Glomerular visceral epithelial cell (primary cell): ENCODE results near the gene TXLNB.

Experiments used
- DNase-seq: peaks from one replicate; pipeline ENCODE4 v3.0.0-alpha.2; 2016; ENCODE audit errors: extremely low spot score

The TXLNB gene

GRCh38 chr6:139271056-139271455, 20.7 kb downstream of the TXLNB start:
- peak; percentile 13 for DNase-seq

- no peak for DNase-seq
These were observed 21.5 kb downstream of the TXLNB start for GRCh38 chr6:139270249-139270648.

GRCh38 chr6:139265512-139266190, 26.1 kb downstream of the TXLNB start:
- no peak for DNase-seq

- DNase-seq = no peak
These were observed 29.1 kb downstream of the TXLNB start for GRCh38 chr6:139262519-139263300.

- no peak for DNase-seq
These were observed 33.9 kb downstream of the TXLNB start for GRCh38 chr6:139257821-139258398.

GRCh38 chr6:139257291-139257690, 34.5 kb downstream of the TXLNB start:
- no peak for DNase-seq

GRCh38 chr6:139256087-139256486, 35.7 kb downstream of the TXLNB start:
- DNase-seq = no peak

- no peak for DNase-seq
These were observed 37.6 kb downstream of the TXLNB start for GRCh38 chr6:139254196-139254595.

GRCh38 chr6:139253656-139254055, 38.1 kb downstream of the TXLNB start:
- no peak for DNase-seq

- DNase-seq = no peak
These were observed 40.0 kb downstream of the TXLNB start for GRCh38 chr6:139251691-139252390.

GRCh38 chr6:139251045-139251690, 40.6 kb downstream of the TXLNB start:
- DNase-seq = no peak

- peak; percentile 46 for DNase-seq
These were observed 41.3 kb downstream of the TXLNB start for GRCh38 chr6:139250296-139251044.

GRCh38 chr6:139249395-139249794, 42.4 kb downstream of the TXLNB start:
- DNase-seq = no peak

GRCh38 chr6:139248911-139249310, 42.9 kb downstream of the TXLNB start:
- no peak for DNase-seq

GRCh38 chr6:139247618-139248017, 44.2 kb downstream of the TXLNB start:
- no peak for DNase-seq

- DNase-seq = no peak
These were observed 48.3 kb downstream of the TXLNB start for GRCh38 chr6:139243536-139243935.

- no peak for DNase-seq
These were observed 49.1 kb downstream of the TXLNB start for GRCh38 chr6:139242457-139243240.

GRCh38 chr6:139240161-139241010, 51.4 kb downstream of the TXLNB start:
- no peak for DNase-seq

GRCh38 chr6:139239064-139239463, 52.7 kb downstream of the TXLNB start:
- no peak for DNase-seq
